NT2/D1 (cell line): Measurements from ENCODE around the gene COL23A1.

Source experiments
- DNase-seq: peaks from one replicate; pipeline ENCODE4 v3.0.0-alpha.2; 2011; ENCODE audit warnings: low read depth, low spot score
- H3K27me3 ChIP-seq: 2 replicates; pipeline ENCODE4 v1.6.0; 2011; ENCODE audit warnings: mild to moderate bottlenecking; ENCODE audit not compliant: insufficient read length, insufficient read depth
- H3K36me3 ChIP-seq: 2 replicates; pipeline ENCODE4 v1.6.1; 2011; ENCODE audit warnings: mild to moderate bottlenecking, low read length, mixed read lengths; ENCODE audit not compliant: insufficient read depth, insufficient read length
- H3K4me1 ChIP-seq: 2 replicates; pipeline ENCODE4 v1.5.1; 2011; ENCODE audit not compliant: insufficient read depth, insufficient read length
- H3K4me3 ChIP-seq: 2 replicates; pipeline ENCODE4 v1.5.1; 2011; ENCODE audit warnings: low read depth; ENCODE audit not compliant: insufficient read length
- H3K9ac ChIP-seq: 2 replicates; pipeline ENCODE4 v1.6.0; 2011; ENCODE audit warnings: low read depth; ENCODE audit not compliant: insufficient read length
- H3K9me3 ChIP-seq: 2 replicates; pipeline ENCODE4 v1.5.1; 2011; ENCODE audit warnings: mild to moderate bottlenecking, low read length; ENCODE audit not compliant: insufficient read depth
- SUZ12 ChIP-seq: IDR thresholded peaks from 2 replicates; pipeline ENCODE4 v1.6.1; 2011; ENCODE audit not compliant: insufficient read length, insufficient read depth; ENCODE audit errors: extremely low read depth
- YY1 ChIP-seq: IDR thresholded peaks from 2 replicates; pipeline ENCODE4 v1.6.1; 2011; ENCODE audit not compliant: insufficient read length, insufficient read depth
- ZNF274 ChIP-seq: IDR thresholded peaks from 2 replicates; pipeline ENCODE4 v1.6.1; 2011; ENCODE audit warnings: mild to moderate bottlenecking, low read depth, low read length

COL23A1 gene

DNA sequence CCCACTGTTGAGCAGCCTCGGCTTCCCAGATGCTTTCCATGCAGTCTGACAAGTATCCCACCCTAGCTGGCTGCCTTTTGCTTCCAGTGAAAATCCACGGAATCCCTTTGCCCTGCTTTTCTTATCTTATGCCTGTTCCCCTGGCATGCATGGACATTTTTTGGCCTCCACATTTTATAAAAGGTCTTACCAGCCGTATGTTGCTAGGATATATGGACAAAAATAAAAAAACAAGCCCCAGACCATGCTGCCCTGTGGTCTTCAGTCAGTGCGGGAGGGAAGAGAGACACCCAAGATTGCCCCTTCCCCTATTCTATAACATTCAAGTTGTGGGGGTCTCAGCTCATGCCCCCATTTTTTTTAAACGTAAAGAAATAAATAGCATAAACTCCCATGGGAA, 129.6 kb downstream of the COL23A1 start:
- H3K27me3 ChIP-seq, result no peaks in the 10 kb centered on the region
- TF ChIP-seq ZNF274 (no peak), SUZ12 (no peak), YY1 (no peak)

DNA sequence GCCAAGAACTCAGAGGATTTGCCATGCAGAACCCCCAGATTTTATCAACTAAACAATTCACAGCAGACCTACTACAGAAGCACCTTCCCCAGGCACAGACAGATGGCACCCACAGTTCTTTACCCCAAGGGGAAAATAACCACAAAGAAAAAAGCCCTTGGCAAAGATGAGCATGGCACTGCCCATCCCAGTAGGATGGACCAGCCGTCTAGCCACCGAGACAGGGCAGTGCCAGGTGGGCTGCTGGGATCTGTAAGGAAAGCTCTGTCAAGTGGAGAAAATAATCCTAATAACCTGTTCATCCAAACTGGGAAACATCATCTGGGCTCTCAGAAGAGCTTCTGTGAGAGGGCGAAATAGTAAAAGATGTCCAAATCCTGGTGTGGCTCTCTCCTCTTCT, 130.0 kb downstream of the COL23A1 start:
- no peaks in the 10 kb centered on the region for H3K4me1 ChIP-seq
- H3K9ac ChIP-seq, result no peak overlapping the region
- H3K9me3 ChIP-seq, result no peaks in the 10 kb centered on the region
- DNase-seq, result no peak
- TF ChIP-seq SUZ12 (no peak), ZNF274 (no peak), YY1 (no peak)
- no peaks in the 10 kb centered on the region for H3K27me3 ChIP-seq
- no peaks in the 10 kb centered on the region for H3K36me3 ChIP-seq
- H3K4me3 ChIP-seq, result no peak overlapping the region

More for the DNA sequence above, 129.6 kb downstream of the COL23A1 start:
- Histone ChIP-seq H3K4me1 (no peaks in the 10 kb centered on the region), H3K36me3 (no peaks in the 10 kb centered on the region), H3K9me3 (no peaks in the 10 kb centered on the region), H3K9ac (no peak overlapping the region), H3K4me3 (no peak overlapping the region)
- DNase-seq, result no peak

DNA sequence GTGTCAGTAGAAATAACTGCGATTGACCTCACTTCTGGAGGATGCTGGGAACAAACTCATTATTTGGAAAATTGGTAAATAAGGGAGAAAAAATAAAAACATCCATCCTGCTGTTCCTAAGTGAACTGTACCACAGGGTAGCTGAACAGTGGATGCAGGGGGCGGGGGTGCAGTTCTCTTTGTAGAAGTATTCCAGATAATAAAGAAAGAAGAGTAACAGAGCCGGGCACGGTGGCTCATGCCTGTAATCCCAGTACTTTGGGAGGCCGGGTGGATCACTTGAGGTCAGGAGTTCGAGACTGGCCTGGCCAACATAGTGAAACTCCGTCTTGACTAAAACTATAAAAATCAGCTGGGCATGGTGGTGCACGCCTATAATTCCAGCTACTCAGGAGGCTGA, 132.1 kb downstream of the COL23A1 start:
- no peak for DNase-seq
- H3K9ac ChIP-seq, result no peak overlapping the region
- H3K27me3 ChIP-seq, result no peaks in the 10 kb centered on the region
- H3K36me3 ChIP-seq, result no peaks in the 10 kb centered on the region
- TF ChIP-seq YY1, result no peak
- TF ChIP-seq ZNF274, result no peak
- no peak for TF ChIP-seq SUZ12
- H3K4me3 ChIP-seq, result no peak overlapping the region
- H3K9me3 ChIP-seq, result no peaks in the 10 kb centered on the region
- no peaks in the 10 kb centered on the region for H3K4me1 ChIP-seq

DNA sequence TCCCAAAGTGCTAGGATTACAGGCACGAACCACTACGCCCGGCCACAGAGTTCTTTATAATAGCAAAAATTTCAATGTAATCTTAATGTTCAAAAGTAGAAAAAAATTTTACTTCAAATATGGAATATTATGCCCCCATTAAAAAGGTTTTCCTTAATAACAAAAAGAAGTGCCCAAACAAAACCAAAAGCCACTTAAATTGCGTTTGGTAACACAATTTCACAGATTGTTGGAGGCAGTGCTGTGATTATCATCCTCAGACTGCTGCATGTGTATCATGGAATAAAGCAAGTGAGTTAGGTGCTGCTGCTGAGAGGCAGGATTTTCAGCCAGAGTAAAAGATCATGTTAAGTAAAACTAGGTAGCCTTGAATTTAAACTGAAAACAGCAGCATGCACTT, 132.7 kb downstream of the COL23A1 start:
- no peaks in the 10 kb centered on the region for H3K27me3 ChIP-seq
- H3K9me3 ChIP-seq, result no peaks in the 10 kb centered on the region; the same call in 1 of the 2 replicates
- no peak for TF ChIP-seq YY1
- TF ChIP-seq SUZ12, result no peak
- TF ChIP-seq ZNF274, result no peak
- no peak overlapping the region for H3K9ac ChIP-seq
- no peaks in the 10 kb centered on the region for H3K36me3 ChIP-seq
- no peak overlapping the region for H3K4me3 ChIP-seq
- no peaks in the 10 kb centered on the region for H3K4me1 ChIP-seq
- no peak for DNase-seq

DNA sequence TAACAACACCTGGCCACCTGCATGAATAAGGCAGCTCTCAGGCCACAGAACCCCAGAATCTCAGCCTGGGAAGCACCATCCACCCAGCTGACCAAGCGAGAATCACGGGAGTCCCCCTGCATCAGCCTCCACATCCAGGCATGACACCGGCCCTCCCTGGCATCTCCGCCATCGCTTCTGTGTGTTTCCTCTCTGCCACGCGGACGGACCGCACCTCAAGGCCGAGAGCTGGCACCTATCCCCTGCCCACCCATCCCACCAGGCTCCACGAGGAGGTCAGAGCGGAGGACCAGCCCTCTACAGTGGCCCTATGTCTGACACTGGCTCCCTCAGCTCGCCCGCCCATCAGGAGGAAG, 134.7 kb downstream of the COL23A1 start:
- TF ChIP-seq ZNF274 (no peak), YY1 (no peak), SUZ12 (no peak)
- no peak overlapping the region for H3K9ac ChIP-seq
- no peaks in the 10 kb centered on the region for H3K36me3 ChIP-seq
- H3K27me3 ChIP-seq, result no peaks in the 10 kb centered on the region
- H3K4me3 ChIP-seq, result no peak overlapping the region
- DNase-seq, result no peak
- H3K4me1 ChIP-seq, result no peaks in the 10 kb centered on the region
- no peaks in the 10 kb centered on the region; the same call in 1 of the 2 replicates for H3K9me3 ChIP-seq

DNA sequence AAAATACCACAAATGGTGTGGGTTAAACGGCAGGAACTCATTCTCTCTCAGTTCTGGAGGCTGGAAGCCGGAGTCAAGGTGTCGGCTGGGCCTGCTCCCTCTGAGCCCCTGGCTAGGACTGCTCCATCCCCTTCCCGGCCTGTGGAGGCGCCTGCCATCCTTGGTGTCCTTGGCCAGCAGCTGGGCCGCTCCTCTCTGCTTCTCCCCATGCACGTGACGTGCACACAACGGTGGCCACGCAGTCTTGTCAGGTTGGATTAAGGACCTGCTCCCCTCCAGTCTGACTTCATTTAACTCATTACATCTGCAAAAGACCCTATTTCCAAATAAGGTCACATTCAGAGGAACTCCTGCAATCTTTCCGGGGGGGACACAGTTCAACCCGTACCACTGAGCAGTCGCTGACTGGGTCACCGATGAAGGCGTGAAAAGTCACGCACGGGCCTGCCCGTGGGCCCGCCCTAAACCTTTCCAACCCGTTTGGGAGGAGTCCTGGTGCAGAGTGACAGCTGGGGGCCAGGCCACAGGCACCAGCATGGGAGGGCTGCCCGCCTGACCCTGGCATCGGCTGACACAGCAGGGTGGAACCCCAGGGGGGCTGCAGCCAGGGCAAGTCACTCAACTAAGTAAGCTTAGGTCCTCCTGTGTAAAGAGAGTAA, 135.2 kb downstream of the COL23A1 start:
- H3K4me1 ChIP-seq, result no peaks in the 10 kb centered on the region
- no peaks in the 10 kb centered on the region; the same call in 1 of the 2 replicates for H3K9me3 ChIP-seq
- H3K9ac ChIP-seq, result no peak overlapping the region
- H3K4me3 ChIP-seq, result no peak overlapping the region
- H3K36me3 ChIP-seq, result no peaks in the 10 kb centered on the region
- no peak for DNase-seq
- TF ChIP-seq SUZ12 (no peak), YY1 (no peak), ZNF274 (no peak)
- H3K27me3 ChIP-seq, result no peaks in the 10 kb centered on the region

DNA sequence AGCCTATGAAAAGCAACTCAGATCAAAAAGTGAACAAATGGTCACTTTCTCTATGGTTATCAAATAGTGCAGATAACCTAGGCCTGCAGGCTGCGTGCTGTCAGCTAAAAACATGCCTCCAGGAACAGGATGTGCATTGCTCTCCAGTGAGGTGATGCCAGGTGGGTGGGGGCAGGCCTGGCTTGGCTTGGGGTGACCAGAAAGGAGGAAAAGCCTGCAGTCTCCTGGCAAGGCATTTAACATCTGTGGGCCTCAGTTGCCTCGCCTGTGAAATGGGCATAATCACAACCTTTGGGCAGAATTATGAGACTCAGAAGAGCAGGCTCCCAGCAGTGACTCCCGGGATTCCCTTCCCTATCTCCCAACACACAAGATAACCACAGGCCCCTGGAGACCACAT, 135.9 kb downstream of the COL23A1 start:
- H3K27me3 ChIP-seq, result no peaks in the 10 kb centered on the region
- H3K9me3 ChIP-seq, result no peaks in the 10 kb centered on the region; the same call in 1 of the 2 replicates
- H3K9ac ChIP-seq, result no peak overlapping the region
- TF ChIP-seq ZNF274, result no peak
- no peak for TF ChIP-seq YY1
- no peak for TF ChIP-seq SUZ12
- H3K36me3 ChIP-seq, result no peaks in the 10 kb centered on the region
- H3K4me1 ChIP-seq, result no peaks in the 10 kb centered on the region
- no peak overlapping the region for H3K4me3 ChIP-seq
- no peak for DNase-seq
